HG03097 (cell line): Measurements from ENCODE around the gene ADAMTS19.
"Not testable (repeated sequence)": the region's sequence is repeated elsewhere in the genome, so short reads cannot be mapped to it uniquely, and the experiment has no call there.

Experiments
- ATAC-seq: cut with Tn5 transposase; IDR thresholded peaks from one replicate; pipeline ENCODE4 v1.9.1; 2021; ENCODE audit not compliant: unreplicated experiment, low FRiP score

ADAMTS19 gene

DNA sequence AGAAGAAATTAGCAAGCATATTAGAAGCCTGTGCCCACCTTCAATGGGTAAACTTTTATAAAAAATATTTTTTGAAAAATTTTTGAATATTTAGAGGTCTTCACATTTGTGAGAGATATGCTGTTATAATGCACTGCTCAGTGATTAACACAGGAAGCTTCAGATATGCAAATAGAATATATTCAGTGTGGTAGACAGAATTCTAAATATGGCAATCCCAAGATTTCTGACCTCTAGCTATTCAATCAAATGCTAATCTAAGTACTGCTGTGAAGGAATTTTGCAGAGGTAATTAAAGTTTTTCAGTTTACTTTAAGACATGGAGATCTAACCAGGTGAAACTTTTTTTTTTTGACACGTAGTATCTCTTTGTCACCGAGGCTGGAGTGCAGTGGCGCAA lies 103.5 kb downstream of the ADAMTS19 start:
- ATAC-seq = no peak

DNA sequence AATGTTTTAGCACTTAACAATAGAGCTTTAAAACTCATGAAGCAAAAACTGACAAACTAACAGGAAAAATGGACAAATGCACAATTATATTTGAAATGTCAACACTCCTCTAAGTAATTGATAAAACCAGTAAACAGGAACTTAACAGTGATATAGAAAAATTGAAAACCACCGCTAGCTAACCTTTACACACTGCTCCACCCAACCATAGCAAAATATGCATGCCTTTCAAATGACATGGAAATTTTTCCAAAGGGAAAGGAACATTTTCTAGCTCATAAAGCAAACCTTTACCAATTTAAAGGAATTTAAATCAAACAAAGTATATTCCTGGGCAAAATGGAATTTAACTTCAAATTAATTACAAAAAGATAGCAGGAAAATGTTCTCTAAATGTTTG lies 109.2 kb downstream of the ADAMTS19 start:
- no peak for ATAC-seq

DNA sequence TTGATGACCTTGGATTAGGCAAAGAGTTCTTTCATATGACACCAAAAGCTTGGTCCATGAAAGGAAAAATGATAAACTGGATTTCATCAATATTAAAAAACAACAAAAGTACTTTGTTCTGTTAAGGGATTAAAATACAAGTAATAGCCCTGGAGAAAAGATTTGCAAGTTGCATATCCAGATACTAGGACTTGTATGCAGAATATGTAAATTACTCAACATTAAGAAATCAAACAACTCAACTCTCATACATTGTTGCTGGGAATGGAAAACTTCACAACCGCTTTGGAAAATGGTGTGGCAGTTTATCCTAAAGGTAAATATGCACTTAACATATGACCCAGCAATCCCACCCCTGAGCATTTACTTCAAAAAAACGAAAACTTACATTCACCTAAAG lies 112.0 kb downstream of the ADAMTS19 start:
- no peak for ATAC-seq

DNA sequence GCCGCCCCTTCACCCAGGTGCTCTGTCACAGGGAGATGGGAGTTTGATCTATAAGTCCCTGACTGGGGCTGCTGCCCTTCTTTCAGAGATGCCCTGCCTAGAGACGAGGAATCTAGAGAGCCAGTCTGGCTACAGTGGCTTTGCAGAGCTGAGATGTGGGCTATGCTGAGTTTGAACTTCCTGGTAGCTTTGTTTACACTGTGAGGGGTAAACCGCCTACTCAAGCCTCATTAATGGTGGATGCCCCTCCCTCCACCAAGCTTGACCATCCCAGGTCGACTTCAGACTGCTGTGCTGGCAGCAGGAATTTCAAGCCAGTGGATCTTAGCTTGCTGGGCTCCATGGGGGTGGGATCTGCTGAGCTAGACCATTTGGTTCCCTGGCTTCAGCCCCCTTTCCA lies 124.4 kb downstream of the ADAMTS19 start:
- not testable (repeated sequence) for ATAC-seq

DNA sequence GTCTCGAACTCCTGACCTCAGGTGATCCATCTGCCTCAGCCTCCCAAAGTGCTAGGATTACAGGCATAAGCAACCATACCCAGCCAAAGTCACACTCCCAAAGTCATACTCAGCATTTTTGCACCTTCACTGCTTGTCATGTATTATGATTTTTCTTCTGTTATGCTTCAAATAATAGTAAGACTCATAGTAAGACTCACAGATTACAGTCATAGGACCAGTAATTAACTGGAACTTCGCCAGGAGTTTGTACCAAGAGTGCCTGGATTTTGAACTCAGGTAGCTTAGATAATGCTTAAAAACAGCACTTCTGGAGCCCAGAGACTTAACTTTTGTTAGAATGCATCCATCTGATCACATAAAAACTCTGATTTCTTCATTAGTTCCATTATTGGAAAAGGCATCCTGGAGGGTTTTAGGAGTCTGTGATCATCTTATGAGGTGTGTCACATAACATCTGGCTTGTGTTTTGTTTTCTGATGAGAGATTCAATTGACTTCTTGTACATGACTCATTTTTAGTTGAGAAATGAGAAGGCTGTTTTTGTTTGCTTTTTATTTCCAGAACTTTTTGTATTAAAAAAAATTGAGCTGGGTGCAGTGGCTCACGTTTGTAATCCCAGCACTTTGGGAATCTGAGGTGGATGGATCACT lies 131.5 kb downstream of the ADAMTS19 start:
- ATAC-seq = no peak

DNA sequence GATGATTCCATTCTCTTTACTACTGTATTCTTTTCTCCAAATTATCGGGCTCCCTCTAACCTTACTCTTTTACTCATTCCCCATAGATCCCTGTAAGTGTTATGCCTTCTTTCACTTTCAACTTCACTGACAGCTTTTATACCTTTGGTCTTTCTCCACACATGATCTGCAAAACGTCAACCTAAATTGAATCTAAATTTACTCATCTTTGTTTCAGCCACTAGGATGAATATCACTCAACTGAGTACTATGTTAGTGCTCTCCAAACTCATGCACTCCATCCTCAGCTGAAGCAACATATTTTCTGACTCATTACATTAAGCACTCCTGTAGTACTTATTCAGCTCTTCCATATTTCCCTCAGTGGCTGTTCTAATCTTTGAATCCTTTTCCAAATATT lies 133.4 kb downstream of the ADAMTS19 start:
- no peak for ATAC-seq

DNA sequence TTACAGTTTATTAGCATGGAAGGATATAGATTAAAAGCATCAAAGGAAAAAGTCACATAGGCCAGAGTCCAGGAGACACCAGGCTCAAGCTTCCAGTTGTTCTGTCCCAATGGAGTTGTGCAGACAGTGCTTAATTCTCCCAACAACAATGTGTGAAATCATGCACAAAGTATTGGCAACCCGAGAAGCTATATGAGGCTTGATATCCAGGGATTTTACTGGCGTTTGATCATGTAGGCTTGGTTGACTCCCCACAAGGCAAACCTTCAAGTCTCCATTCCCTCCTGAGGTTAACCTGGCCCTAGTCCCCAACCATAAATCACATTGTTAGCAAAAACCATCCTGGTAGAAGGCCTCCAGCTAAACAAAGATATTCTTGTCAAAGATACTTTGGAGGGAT lies 141.5 kb downstream of the ADAMTS19 start:
- ATAC-seq = no peak

DNA sequence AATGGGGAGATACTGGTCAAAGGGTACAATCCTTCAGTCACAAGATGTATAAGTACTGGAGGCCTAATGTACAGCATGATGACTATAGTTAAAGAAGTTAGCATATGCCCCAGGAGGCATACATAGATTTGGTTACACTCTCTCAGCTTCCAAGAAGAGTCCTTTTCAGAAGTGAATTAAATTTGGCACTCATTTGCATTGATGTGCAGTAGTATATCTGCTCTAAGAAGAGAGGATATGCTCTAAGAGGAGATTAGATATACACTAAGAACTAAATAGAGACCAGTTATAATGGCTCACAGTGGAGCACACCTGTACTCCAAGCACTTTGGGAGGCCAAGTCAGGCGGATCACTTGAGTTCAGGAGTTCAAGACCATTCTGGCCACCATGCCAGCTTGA lies 148.3 kb downstream of the ADAMTS19 start:
- no peak for ATAC-seq

DNA sequence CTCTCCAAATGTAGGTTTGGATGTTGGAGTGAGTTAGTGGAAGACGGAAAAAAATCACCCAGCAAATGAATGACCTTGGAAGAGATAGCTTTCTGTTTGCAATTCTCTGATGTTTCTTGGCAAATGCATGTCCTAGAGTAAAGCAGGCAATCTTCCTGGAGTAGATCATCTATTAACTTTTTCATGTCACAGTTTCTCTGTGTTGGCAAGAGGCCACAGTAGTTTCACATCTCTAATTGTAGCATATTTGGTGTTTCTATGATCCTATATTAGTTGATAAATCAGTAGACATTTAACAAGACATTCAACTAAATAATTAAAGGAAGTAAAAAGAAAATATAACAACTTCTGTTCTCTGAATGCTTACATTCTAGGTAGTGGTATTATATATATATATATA lies 149.6 kb downstream of the ADAMTS19 start:
- ATAC-seq = peak; percentile 97

DNA sequence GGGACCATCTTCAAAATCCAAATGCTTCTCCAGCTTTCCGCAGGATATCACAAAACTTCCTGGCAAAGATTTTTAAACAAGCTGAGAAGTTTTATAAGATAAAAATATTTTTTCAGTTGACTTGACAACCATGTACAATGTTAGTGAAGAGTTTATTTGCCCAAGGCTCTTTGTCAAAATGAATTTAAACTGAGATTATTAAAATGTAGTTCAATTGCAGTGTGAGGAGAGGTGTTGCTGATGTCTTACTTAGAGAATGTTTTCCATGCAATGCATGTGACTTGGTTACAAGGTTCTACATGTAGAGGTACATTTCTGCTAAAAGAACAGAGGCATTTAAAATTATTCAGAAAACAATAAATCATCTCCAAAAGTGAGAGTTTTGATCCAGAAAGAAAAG lies 156.4 kb downstream of the ADAMTS19 start:
- no peak for ATAC-seq

DNA sequence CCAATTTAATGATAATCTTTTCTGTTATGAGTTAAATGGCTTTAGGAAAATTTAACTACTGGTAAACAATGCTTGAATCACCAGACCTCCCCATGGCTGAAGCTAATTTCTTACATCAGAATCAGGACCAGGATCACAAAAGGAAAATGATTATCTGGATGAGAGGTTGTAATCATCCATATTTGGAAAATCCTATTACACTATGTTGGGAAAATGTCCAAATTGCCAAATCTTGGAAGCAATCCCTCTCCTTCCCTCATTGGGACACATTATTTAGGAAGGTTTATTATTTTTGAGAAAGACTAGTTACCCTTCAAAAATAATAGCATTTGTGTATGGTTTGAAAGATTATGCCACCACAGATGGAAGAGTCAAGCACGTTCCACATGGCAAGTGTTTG lies 157.1 kb downstream of the ADAMTS19 start:
- no peak for ATAC-seq

DNA sequence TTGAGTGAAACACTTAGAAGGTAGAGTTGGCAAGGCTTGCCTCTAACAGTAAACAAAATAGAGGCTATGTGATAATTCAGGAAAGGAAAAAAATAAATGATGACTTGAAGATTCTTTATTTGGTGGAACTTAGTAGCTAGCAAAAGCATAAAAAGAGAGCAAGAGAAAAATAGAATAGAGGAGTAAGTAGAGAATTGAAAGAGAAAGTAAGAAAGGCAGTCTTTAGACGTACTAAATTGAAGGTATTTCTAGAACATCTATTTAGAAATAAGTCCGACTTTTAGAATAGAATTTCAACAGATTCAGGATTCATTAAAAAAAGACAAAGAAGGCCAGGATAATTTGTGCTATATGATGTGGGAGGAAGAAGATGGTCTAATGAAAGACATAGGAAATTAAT lies 159.7 kb downstream of the ADAMTS19 start:
- ATAC-seq = no peak

DNA sequence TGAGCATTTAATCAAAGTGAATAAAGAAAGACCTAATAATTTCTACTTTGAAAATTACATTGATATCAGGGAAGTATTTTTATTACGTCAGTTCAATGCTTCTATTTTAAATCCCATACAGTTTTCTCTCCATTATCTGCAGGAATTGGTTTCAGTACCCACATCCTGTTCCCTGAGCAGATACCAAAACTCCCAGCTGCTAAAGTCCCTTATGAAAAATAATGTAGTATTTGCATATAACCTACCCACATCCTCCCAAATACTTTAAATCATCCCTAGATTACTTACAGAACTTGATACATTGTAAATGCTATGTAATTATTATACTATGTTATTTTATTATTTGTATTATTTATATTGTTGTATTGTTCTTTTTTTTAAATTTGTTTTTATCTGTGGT lies 162.4 kb downstream of the ADAMTS19 start:
- ATAC-seq = peak; percentile 71

DNA sequence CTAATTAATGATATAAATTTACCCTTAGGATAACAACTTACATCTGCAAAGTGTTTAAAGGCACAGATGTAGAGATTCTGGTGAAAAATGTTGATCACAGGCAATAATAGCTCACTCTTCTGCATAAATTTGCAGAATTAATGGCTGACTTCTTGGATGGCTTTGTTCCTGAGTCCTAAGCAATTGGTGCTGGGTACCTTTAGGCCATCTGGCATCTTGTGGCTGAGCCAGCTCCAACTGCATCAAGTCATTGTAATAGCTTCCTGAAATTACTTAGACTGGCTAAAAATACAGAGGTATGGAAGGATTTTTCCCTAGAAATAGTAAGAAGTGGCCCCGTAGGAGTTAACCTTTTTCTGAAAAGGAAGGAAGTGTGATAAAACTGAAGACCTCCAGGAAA lies 169.5 kb downstream of the ADAMTS19 start:
- no peak for ATAC-seq

DNA sequence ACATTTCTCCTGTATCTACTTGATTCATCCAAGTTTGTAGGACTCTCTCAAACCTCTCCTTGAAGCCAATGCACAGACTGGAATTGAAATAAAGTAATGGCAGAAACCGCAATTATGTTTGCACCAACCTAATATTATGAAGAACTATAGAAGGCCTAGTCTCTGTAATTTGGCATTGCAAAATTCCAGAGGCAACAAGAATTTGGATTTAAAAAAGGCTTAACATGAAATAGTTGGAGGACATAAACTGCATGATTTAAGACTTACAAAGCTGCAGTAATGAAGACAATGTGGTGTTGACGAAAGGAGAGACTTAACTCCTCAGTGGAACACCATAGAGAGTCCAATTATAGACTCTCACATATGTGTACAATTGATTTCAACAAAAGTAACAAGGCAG lies 170.0 kb downstream of the ADAMTS19 start:
- ATAC-seq = no peak

DNA sequence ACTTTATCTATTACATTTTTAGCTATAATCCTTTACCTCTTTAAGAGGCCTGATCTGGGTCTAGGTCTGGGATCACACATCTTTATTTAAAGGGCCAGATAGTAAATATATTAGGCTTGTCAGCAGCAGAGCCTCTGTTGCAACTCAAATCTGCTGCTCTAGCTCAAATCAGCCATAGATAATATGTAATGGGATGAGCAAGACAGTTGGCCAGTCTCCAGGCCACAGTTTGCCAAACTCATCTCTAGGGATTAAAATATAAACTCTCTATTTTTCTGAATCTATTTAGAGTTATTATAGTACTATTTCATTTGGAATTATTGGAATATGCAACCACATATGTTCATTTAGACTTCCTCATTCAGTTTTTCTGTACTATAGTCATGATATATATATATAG lies 171.9 kb downstream of the ADAMTS19 start:
- no peak for ATAC-seq

DNA sequence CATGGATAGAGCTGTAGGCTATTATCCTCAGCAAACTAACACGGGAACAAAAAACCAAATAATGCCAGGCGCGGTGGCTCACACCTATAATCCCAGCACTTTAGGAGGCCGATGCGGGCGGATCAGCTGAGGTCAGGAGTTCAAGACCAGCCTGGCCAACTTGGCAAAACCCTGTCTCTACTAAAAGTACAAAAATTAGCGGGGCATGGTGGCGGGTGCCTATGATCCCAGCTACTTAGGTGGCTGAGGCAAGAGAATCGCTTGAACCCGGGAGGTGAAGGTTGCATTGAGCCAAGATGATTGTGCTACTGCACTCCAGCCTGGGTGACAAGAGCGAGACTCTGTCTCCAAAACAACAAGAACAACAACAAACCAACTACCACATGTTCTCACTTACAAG lies 177.4 kb downstream of the ADAMTS19 start:
- not testable (repeated sequence) for ATAC-seq

DNA sequence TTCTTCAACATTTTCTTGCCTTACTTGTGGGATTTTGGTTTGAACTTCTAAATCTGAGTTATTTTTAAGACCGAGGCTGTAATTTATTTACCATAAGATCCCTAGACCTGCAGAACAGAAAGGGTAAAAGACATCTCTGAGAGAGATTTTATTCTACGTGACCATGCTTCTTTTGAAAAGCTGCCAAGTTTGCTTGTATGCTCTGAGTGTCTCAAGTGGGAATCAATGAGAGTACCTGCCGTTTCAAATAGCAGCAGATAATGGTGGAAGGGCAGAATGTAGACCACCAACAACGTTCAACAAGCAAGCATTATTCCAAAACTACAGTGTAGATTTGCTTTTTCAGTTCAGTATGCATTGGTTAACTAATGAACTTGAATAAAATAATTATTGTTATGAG lies 179.2 kb downstream of the ADAMTS19 start:
- no peak for ATAC-seq

DNA sequence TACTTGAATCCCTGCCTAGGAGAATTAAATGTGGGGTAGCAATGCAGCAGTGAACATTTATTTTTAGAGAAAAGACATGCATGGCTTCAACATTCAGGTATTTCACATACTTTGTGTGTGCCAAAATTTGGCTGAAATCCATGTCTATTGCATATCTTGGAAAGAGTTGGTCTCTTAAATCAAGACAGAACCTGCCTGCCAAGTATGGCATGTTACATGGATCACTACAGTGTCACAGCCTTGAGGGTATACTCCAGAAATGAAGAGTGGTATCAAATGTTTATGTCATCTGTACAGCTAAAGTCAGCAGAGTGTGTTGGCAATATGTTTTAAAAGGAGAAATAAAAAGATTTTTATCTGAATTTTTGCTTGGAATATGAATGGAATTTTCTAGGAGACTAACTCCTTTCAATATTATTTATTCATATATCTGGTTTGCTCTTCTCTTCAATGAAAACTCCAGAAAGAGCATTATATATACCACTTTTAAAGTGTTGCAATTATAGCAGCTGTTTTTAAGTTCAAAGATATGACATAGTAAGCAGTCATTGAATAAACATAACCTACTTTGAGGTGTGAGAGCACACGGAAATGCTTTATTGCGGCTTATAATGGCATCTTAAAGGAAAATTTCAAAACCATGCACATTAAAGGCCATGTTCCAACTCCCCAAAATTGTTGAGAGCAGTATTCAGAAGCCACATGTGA lies 192.4 kb downstream of the ADAMTS19 start:
- ATAC-seq = no peak

DNA sequence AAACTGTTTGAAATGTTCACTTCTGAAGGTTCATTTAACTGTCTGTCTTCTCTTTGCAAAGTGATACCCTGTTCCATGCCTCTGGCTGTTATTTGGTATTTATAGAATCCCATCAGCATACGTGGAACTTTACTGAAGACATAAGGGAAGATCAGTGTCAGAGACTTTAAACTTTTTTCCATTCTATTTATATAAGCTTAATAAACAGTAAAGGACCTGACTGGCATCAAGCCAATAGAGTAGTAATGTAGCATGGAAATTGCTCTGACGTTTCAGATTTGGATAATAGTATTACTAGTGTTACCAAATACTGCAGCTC lies 192.9 kb downstream of the ADAMTS19 start:
- ATAC-seq = no peak

DNA sequence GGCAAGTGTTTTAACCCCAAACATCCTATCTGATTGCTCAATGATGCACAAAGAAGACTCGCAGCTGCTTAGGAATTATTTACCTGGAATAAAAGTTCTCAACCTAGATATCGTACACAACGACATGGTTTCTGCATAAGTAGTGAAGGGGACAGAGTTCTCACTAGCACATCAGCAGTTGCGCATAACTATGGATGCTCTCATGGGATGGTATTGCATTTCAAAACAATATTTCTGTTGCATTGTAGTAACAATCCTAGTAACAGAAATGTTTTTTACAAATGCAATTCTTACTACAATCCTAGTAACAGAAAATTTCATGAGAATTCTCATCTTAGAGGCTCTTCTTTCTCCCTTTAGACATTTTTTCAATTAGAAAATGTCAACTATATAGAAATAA lies 193.3 kb downstream of the ADAMTS19 start:
- no peak for ATAC-seq

DNA sequence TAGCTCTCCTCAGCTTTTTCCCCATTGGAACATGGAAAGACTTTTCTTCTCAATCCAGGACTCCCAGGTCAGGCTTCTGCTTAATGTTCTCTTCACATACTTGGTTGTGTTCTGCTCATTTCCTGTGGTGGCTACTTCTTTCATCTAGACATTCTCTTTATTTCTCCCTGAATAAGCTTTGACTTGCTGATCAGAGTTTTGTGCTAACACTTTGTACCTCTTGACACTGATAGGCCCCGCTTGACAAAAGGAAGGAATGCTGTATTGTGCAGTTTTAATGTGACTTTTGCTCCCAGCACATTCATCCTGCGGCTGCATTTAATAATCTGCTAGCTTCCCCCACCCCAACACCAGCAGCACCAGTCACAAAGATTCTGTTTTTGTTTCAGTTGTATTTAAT lies 196.9 kb downstream of the ADAMTS19 start:
- no peak for ATAC-seq

DNA sequence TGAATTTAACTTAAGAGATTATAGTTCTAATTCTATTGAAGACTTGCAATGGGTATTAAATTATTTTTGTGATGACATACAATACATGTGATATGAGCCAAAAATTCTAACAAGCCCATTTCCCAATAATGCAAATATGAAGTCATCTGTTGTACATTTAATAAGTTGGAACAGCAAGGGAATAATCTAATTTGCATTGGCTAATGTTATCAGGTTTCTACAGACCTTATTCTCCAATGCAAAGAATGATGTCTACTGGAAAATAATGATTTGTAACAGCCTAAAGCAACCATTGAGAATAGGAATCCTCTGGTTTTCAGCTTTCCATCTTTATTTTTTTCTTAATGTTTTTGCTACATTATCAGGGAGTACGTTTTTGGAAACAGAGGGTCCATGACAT lies 198.7 kb downstream of the ADAMTS19 start:
- ATAC-seq = no peak
